Type B pancreatic cell (in vitro differentiated cells): ENCODE measurements around the gene AHCTF1. TPM values are rescaled to one million over a fixed set of nuclear protein-coding genes. Genes with fewer than 3 reads are reported as not detected.
"Not testable (repeated sequence)": the region's sequence is repeated elsewhere in the genome, so short reads cannot be mapped to it uniquely, and the experiment has no call there.

Source experiments
- DNase-seq: peaks from one replicate; pipeline ENCODE4 v3.0.0; 2021; ENCODE audit warnings: mixed read lengths; ENCODE audit not compliant: unreplicated experiment; ENCODE audit errors: extremely low spot score
- H3K27ac Mint-ChIP-seq: 2 replicates; pipeline ENCODE4 v1.8.0; 2021; ENCODE audit warnings: mild to moderate bottlenecking, mixed read lengths
- H3K27me3 Mint-ChIP-seq: 2 replicates; pipeline ENCODE4 v1.8.0; 2021; ENCODE audit warnings: mixed read lengths
- H3K36me3 Mint-ChIP-seq: 2 replicates; pipeline ENCODE4 v1.8.0; 2021; ENCODE audit warnings: mixed read lengths
- H3K4me1 Mint-ChIP-seq: one replicate; pipeline ENCODE4 v1.8.0; 2021; ENCODE audit warnings: mixed read lengths; ENCODE audit not compliant: unreplicated experiment
- H3K4me3 Mint-ChIP-seq: 2 replicates; pipeline ENCODE4 v1.8.0; 2021; ENCODE audit warnings: mild to moderate bottlenecking, mixed read lengths
- H3K9me3 Mint-ChIP-seq: 2 replicates; pipeline ENCODE4 v1.8.0; 2021; ENCODE audit warnings: mixed read lengths
- CTCF ChIP-seq: fragments of 200-600 bp; sonication (generic); conservative IDR thresholded peaks from 2 replicates; pipeline ENCODE4 v1.5.0; 2021; ENCODE audit warnings: antibody characterized with exemption, mild to moderate bottlenecking
- total RNA-seq: library from RNA; stranded (reverse); gene quantifications from 2 replicates; pipeline ENCODE4 v1.2.1, GENCODE V29; 2021; ENCODE audit warnings: low replicate concordance

Gene AHCTF1
- total RNA-seq, 1 donor from 2014 or later, result 34.9 TPM

- DNase-seq, result no peak
- H3K4me3 Mint-ChIP-seq, result no peak overlapping the region
- H3K27me3 Mint-ChIP-seq, result no peaks in the 10 kb centered on the region
- TF ChIP-seq CTCF, result no peak
- H3K4me1 Mint-ChIP-seq, result no peaks in the 10 kb centered on the region
- H3K9me3 Mint-ChIP-seq, result no peaks in the 10 kb centered on the region
- H3K27ac Mint-ChIP-seq, result no peak overlapping the region
- H3K36me3 Mint-ChIP-seq, result peaks cover 40% of the 10 kb centered on the region
These were observed 29.9 kb downstream of the AHCTF1 start for GRCh38 chr1:246901874-246902273.

- no peak overlapping the region for H3K4me3 Mint-ChIP-seq
- no peaks in the 10 kb centered on the region for H3K4me1 Mint-ChIP-seq
- TF ChIP-seq CTCF, result no peak
- H3K9me3 Mint-ChIP-seq, result no peaks in the 10 kb centered on the region
- peaks cover 51% of the 10 kb centered on the region for H3K36me3 Mint-ChIP-seq
- no peaks in the 10 kb centered on the region for H3K27me3 Mint-ChIP-seq
- no peak for DNase-seq
- H3K27ac Mint-ChIP-seq, result no peak overlapping the region
These were observed 34.4 kb downstream of the AHCTF1 start for GRCh38 chr1:246897302-246897701.

- H3K4me3 Mint-ChIP-seq, result no peak overlapping the region
These were observed 38.4 kb downstream of the AHCTF1 start for GRCh38 chr1:246893191-246893939.

DNA sequence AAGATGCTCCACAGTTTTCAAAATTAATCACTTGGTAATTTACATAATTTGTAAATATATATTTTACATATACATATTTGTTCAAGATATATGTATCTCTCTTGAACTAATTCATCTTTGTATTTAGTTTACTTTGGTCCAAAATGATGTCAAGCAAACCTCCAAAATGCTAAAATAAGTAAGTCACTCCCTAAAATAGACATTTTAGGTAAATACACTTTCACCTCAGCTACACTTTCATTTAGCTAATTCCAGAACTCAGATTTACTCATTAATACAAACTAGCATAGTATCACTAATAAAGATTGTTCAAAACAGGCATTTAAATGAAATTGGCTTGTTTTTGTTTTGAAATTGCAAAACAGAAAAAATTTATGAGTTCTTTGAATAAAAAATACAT is 40.6 kb downstream of the AHCTF1 start:
- H3K36me3 Mint-ChIP-seq, result peaks cover 59% of the 10 kb centered on the region
- no peak for DNase-seq
- H3K9me3 Mint-ChIP-seq, result no peaks in the 10 kb centered on the region
- no peak overlapping the region for H3K27ac Mint-ChIP-seq
- H3K4me1 Mint-ChIP-seq, result no peaks in the 10 kb centered on the region
- no peak overlapping the region for H3K4me3 Mint-ChIP-seq
- H3K27me3 Mint-ChIP-seq, result no peaks in the 10 kb centered on the region
- no peak for TF ChIP-seq CTCF

More at GRCh38 chr1:246893191-246893939, 38.4 kb downstream of the AHCTF1 start:
- H3K9me3 Mint-ChIP-seq, result no peaks in the 10 kb centered on the region
- peaks cover 55% of the 10 kb centered on the region for H3K36me3 Mint-ChIP-seq
- no peaks in the 10 kb centered on the region for H3K4me1 Mint-ChIP-seq
- no peak for TF ChIP-seq CTCF
- H3K27ac Mint-ChIP-seq, result no peak overlapping the region
- H3K27me3 Mint-ChIP-seq, result no peaks in the 10 kb centered on the region
- no peak for DNase-seq

GRCh38 chr1:246888522-246888921 is 43.2 kb downstream of the AHCTF1 start:
- Mint-ChIP-seq H3K27ac (no peak overlapping the region), H3K36me3 (peaks cover 40% of the 10 kb centered on the region), H3K4me1 (no peaks in the 10 kb centered on the region), H3K9me3 (no peaks in the 10 kb centered on the region), H3K4me3 (no peak overlapping the region), H3K27me3 (no peaks in the 10 kb centered on the region)
- TF ChIP-seq CTCF, result no peak
- no peak for DNase-seq

- not testable (repeated sequence) for H3K27me3 Mint-ChIP-seq, H3K4me1 Mint-ChIP-seq, H3K27ac Mint-ChIP-seq, H3K4me3 Mint-ChIP-seq, DNase-seq, H3K9me3 Mint-ChIP-seq
- H3K36me3 Mint-ChIP-seq, result peaks cover 42% of the 10 kb centered on the region
These were observed 46.4 kb downstream of the AHCTF1 start for GRCh38 chr1:246885389-246885788.
